Measurements from ENCODE around the gene CREB3L1. TPM values are rescaled to one million over a fixed set of nuclear protein-coding genes. Genes with fewer than 3 reads are reported as not detected.
"Not testable (repeated sequence)": the region's sequence is repeated elsewhere in the genome, so short reads cannot be mapped to it uniquely, and the experiment has no call there.

CREB3L1 gene
- total RNA-seq, 1 donor from 2014 or later, result 11.4 TPM

- Histone ChIP-seq H3K27me3 (no peaks in the 10 kb centered on the region), H3K4me1 (peaks cover 7 to 19% of the 10 kb centered on the region in 2 donors), H3K27ac (no peak overlapping the region), H3K4me3 (peak overlapping the region; percentile 52 to 77), H3K36me3 (no peaks in the 10 kb centered on the region), H3K9me3 (no peaks in the 10 kb centered on the region)
- peak in 2 of 3 experiments; percentile 24 to 40 for TF ChIP-seq CTCF (IDR thresholded peaks at IDR 0.05)
- intact Hi-C loops (cut with DNase I), result loop anchor here (10.0 kb wide), 1 partner anchor 172 kb away; the partner anchor contains the start of gene PHF21A
- no peak for DNase-seq (ENCODE audit: low spot score in 2 of 2)
These were observed 19.3 kb downstream of the CREB3L1 start for GRCh38 chr11:46296528-46297448.

- Histone ChIP-seq H3K4me1 (peaks cover 7 to 18% of the 10 kb centered on the region in 2 donors), H3K27ac (no peak overlapping the region), H3K9me3 (no peaks in the 10 kb centered on the region), H3K4me3 (no peak overlapping the region), H3K36me3 (no peaks in the 10 kb centered on the region), H3K27me3 (no peaks in the 10 kb centered on the region)
- TF ChIP-seq CTCF (IDR thresholded peaks at IDR 0.05), result no peak
- intact Hi-C loops (cut with DNase I), result loop anchor here (10.0 kb wide), 1 partner anchor 174 kb away; the partner anchor contains the start of gene PHF21A
- DNase-seq (ENCODE audit: low spot score in 2 of 2), result no peak
These were observed 21.4 kb downstream of the CREB3L1 start for GRCh38 chr11:46298699-46299433.

DNA sequence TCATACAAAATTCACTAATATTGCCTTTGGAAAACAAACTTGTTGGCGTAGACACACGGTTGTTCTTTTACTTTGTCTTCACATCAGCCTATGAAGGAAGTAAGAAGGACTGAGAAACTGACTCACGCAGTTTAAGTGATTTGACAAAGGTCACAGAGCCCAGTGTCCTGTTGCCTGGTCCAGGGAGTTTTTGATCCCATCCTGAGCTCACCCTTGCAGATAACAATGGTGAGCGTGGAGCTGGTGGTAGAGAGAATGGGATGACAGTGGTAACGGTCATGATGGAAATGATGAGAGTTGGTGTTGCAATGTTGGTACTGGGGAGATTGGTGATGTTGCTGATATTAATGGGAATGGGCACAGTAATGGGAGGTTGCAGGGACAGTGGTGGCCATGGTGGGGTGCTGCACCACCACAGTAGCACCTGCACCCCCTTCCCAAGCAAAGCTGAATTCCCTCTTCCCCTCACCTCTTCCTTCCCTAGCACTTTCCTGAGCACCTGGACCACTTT lies 22.0 kb downstream of the CREB3L1 start:
- intact Hi-C loops (cut with DNase I), result loop anchor here (10.0 kb wide), 1 partner anchor 175 kb away; the partner anchor contains the start of gene PHF21A
- Histone ChIP-seq H3K27ac (no peak overlapping the region), H3K36me3 (no peaks in the 10 kb centered on the region), H3K27me3 (no peaks in the 10 kb centered on the region), H3K9me3 (no peaks in the 10 kb centered on the region), H3K4me3 (no peak overlapping the region), H3K4me1 (peaks cover 7 to 18% of the 10 kb centered on the region in 2 donors)
- no peak for DNase-seq (ENCODE audit: low spot score in 2 of 2)
- no peak for TF ChIP-seq CTCF (IDR thresholded peaks at IDR 0.05)

DNA sequence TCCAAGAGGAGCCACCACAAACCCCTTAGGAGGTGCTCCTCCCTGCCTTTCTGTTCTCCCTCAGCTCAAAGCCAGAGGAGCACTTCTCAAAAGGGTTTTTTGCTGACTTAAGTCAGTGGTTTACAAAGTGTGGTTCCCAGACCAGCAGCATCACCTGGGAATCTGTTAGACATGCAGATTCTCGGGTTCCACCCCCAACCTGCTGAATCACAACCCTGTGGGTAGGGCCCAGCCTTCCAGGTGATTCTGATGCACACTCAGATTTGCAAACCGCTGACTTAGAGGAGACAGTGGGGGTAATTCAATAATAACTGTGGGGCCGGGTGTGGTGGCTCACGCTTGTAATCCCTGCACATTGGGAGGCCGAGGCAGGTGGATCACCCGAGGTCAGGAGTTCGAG lies 22.8 kb downstream of the CREB3L1 start:
- H3K27me3 ChIP-seq, result no peaks in the 10 kb centered on the region
- TF ChIP-seq CTCF (IDR thresholded peaks at IDR 0.05), result no peak
- no peak overlapping the region for H3K4me3 ChIP-seq
- DNase-seq (ENCODE audit: low spot score in 2 of 2), result no peak
- no peaks in the 10 kb centered on the region for H3K36me3 ChIP-seq
- H3K4me1 ChIP-seq, result peaks cover 7 to 13% of the 10 kb centered on the region in 2 donors
- intact Hi-C loops (cut with DNase I), result no loop called here
- no peak overlapping the region for H3K27ac ChIP-seq
- no peaks in the 10 kb centered on the region for H3K9me3 ChIP-seq

DNA sequence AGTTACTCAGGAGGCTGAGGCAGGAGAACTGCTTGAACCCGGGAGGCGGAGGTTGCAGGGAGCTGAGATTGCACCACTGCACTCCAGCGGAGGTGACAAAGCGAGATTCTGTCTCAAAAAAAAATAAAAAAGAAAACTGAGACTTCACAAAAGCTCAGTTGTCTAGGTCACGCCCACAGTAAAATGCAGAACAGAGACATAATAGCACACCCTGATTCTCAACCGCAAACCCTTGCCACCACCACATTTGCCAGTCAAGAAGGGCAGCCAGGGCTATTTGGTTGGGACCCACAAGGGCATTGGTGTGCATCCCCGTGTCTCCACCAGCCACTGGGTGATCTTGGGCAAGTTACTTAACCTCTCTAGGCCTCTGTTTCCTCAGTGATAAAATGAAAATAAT lies 25.4 kb downstream of the CREB3L1 start:
- no peak for DNase-seq (ENCODE audit: low spot score in 2 of 2)
- H3K9me3 ChIP-seq, result no peaks in the 10 kb centered on the region
- H3K36me3 ChIP-seq, result no peaks in the 10 kb centered on the region
- intact Hi-C loops (cut with DNase I), result no loop called here
- H3K27me3 ChIP-seq, result no peaks in the 10 kb centered on the region
- H3K4me1 ChIP-seq, result no peaks in the 10 kb centered on the region
- H3K4me3 ChIP-seq, result no peak overlapping the region
- no peak for TF ChIP-seq CTCF (IDR thresholded peaks at IDR 0.05)
- H3K27ac ChIP-seq, result no peak overlapping the region

DNA sequence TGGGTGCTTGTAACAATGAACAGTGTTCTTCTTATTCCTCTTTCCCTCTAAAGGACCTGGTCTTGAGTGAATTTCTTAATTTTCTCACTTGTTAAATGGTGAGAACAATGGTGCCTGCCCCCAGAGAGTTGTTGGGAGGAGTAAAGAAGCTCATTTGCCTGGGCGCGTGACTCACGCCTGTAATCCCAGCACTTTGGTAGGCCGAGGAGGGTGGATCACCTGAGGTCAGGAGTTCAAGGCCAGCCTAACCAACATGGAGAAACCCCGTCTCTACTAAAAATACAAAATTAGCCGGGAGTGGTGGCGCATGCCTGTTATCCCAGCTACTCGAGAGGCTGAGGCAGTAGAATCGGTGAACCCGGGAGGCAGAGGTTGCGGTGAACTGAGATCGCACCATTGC lies 26.6 kb downstream of the CREB3L1 start:
- H3K27me3 ChIP-seq; H3K27ac ChIP-seq; DNase-seq (ENCODE audit: low spot score in 2 of 2); H3K36me3 ChIP-seq; intact Hi-C loops (cut with DNase I); H3K9me3 ChIP-seq; H3K4me3 ChIP-seq; H3K4me1 ChIP-seq: not testable (repeated sequence)
